Endothelial cell of umbilical vein (primary cell): ENCODE data around the gene ATP5PD. TPM values are rescaled to one million over a fixed set of nuclear protein-coding genes. Genes with fewer than 3 reads are reported as not detected.
"Not testable (repeated sequence)": the region's sequence is repeated elsewhere in the genome, so short reads cannot be mapped to it uniquely, and the experiment has no call there.

Source experiments
- BruUV-seq: library from RNA; stranded (reverse); fragments of 400-500 nt; replicated peaks from 2 replicates; lab custom pipeline; 2021; lab: Mats Ljungman, UMichigan
- CTCF ChIA-PET: fragments of 300-600, 350-600 bp; sonication (Branson Sonifier 250); formaldehyde crosslinking; loops from one replicate; lab custom pipeline; 2021; ENCODE audit warnings: antibody characterized with exemption, inconsistent platforms; lab: Charles Lee
- POLR2A ChIA-PET: fragments of 300-600, 350-600 bp; sonication (Branson Sonifier 250); formaldehyde crosslinking; loops from one replicate; lab custom pipeline; 2021; ENCODE audit warnings: antibody characterized with exemption, inconsistent platforms; lab: Charles Lee
- DNase-seq: peaks from one replicate; pipeline ENCODE4 v3.0.0-alpha.2; 2011; ENCODE audit warnings: low read depth, low spot score
- FAIRE-seq: peaks from 2 replicates; lab custom pipeline; 2011; peaks lifted over from hg19 to GRCh38; lab: Jason Lieb, UNC
- H2AFZ ChIP-seq: 2 replicates; pipeline ENCODE4 v1.6.0; 2012; ENCODE audit warnings: low read depth, low read length, control low read depth, inconsistent platforms
- H3K27ac ChIP-seq: 2 replicates; pipeline ENCODE4 v1.5.1; 2011; ENCODE audit warnings: low read depth, mild to moderate bottlenecking, control low read depth, low read length, moderate library complexity; ENCODE audit not compliant: insufficient read depth
- H3K27me3 ChIP-seq, 2 experiments: 2 replicates each; pipeline versions ENCODE4 v1.6.0 to v1.6.1; 2011; ENCODE audit warnings: low read length in 2 of 2, mixed read lengths in 1 of 2; ENCODE audit not compliant: control insufficient read depth in 2 of 2, insufficient read depth in 2 of 2
- H3K36me3 ChIP-seq, 2 experiments: 2 replicates in 1 of 2; 3 replicates in 1 of 2; pipeline ENCODE4 v1.5.1; 2011; ENCODE audit warnings: low read length in 2 of 2, mild to moderate bottlenecking in 1 of 2, moderate library complexity in 1 of 2; ENCODE audit not compliant: control insufficient read depth in 2 of 2, insufficient read depth in 2 of 2; ENCODE audit errors: extremely low read depth in 1 of 2
- H3K4me1 ChIP-seq: 3 replicates; pipeline ENCODE4 v1.5.1; 2011; ENCODE audit warnings: mild to moderate bottlenecking, low read length; ENCODE audit not compliant: control insufficient read depth, insufficient read depth; ENCODE audit errors: extremely low read depth
- H3K4me2 ChIP-seq: 2 replicates; pipeline ENCODE4 v1.6.1; 2011; ENCODE audit warnings: low read length, control low read depth, mixed read lengths; ENCODE audit not compliant: insufficient read depth
- H3K4me3 ChIP-seq, 3 experiments: fragments of 200-600 bp in 1 of 3; sonication (generic), shearing (Covaris generic) in 1 of 3; replicated peaks in 1 of 3; 2 replicates each; pipeline ENCODE4 v1.5.1; 2011 to 2016; ENCODE audit warnings: control low read depth in 3 of 3, low read length in 3 of 3, mild to moderate bottlenecking in 2 of 3, inconsistent platforms in 1 of 3, low read depth in 1 of 3, moderate library complexity in 1 of 3; ENCODE audit not compliant: insufficient read depth in 1 of 3
- H3K79me2 ChIP-seq: 2 replicates; pipeline ENCODE4 v1.6.0; 2012; ENCODE audit warnings: low read length, inconsistent platforms; ENCODE audit not compliant: control insufficient read depth, insufficient read depth
- H3K9ac ChIP-seq: replicated peaks from 2 replicates; pipeline ENCODE3; 2011; ENCODE audit warnings: low read length, control low read depth; ENCODE audit not compliant: insufficient read depth; ENCODE audit errors: extremely low read depth
- H3K9me1 ChIP-seq: replicated peaks from 3 replicates; pipeline ENCODE4 v1.6.0; 2011; ENCODE audit warnings: mild to moderate bottlenecking, low read length; ENCODE audit not compliant: control insufficient read depth, insufficient read depth; ENCODE audit errors: extremely low read depth
- H3K9me3 ChIP-seq: replicated peaks from 2 replicates; pipeline ENCODE4 v1.5.1; 2012; ENCODE audit warnings: low read length, inconsistent platforms; ENCODE audit not compliant: control insufficient read depth, insufficient read depth
- H4K20me1 ChIP-seq: replicated peaks from 2 replicates; pipeline ENCODE3; 2011; ENCODE audit warnings: mild to moderate bottlenecking, low read length; ENCODE audit not compliant: control insufficient read depth, insufficient read depth; ENCODE audit errors: extremely low read depth
- CTCF ChIP-seq, 2 donors: IDR thresholded peaks; 1 replicate in 1 of 2; 2 replicates in 1 of 2; pipeline ENCODE4 v1.5.1; 2011; ENCODE audit warnings: low read length in 2 of 2, mild to moderate bottlenecking in 2 of 2, moderate library complexity in 2 of 2, control low read depth in 1 of 2, inconsistent platforms in 1 of 2, low read depth in 1 of 2; ENCODE audit not compliant: insufficient read depth in 1 of 2; ENCODE audit errors: extremely low read depth in 1 of 2
- EZH2 ChIP-seq: IDR thresholded peaks from 2 replicates; pipeline ENCODE4 v1.6.1; 2012; ENCODE audit warnings: borderline replicate concordance, low read depth, mild to moderate bottlenecking, moderate library complexity, low read length, inconsistent platforms; ENCODE audit not compliant: severe bottlenecking
- FOS ChIP-seq: IDR thresholded peaks from 2 replicates; pipeline ENCODE4 v1.6.1; 2011; ENCODE audit warnings: mild to moderate bottlenecking, low read length, moderate library complexity, borderline replicate concordance; ENCODE audit not compliant: insufficient read depth
- GATA2 ChIP-seq: IDR thresholded peaks from 2 replicates; pipeline ENCODE4 v1.7.0; 2011; ENCODE audit warnings: low read depth, mild to moderate bottlenecking, moderate library complexity, mixed read lengths, low read length; ENCODE audit not compliant: insufficient read length, insufficient read depth
- JUN ChIP-seq: IDR thresholded peaks from 2 replicates; pipeline ENCODE4 v1.6.1; 2011; ENCODE audit warnings: borderline replicate concordance, low read depth; ENCODE audit not compliant: insufficient read length, insufficient read depth
- MYC ChIP-seq: IDR thresholded peaks from one replicate; pipeline ENCODE4 v1.6.1; 2011; ENCODE audit warnings: mild to moderate bottlenecking, low read depth, low read length
- dilution Hi-C: fragments of 300-500 bp; cut with MboI; formaldehyde crosslinking; loops from one replicate; pipeline ENCODE4 v1.15.0; 2019; ENCODE audit warnings: low sequenced_read_pairs; ENCODE audit not compliant: extremely low pct_ligation_motif_present
- intact Hi-C: fragments of 100-400 bp; cut with micrococcal nuclease; formaldehyde crosslinking; loops from one replicate; pipeline ENCODE4 v1.10.0; 2022
- polyA plus RNA-seq, 4 experiments: library from polyadenylated mRNA; depleted of rRNA in 3 of 4; stranded (reverse) in 3 of 4; unstranded in 1 of 4; fragments of >200 nt; gene quantifications; 2 replicates each; pipeline versions ENCODE4 v1.2.1 to v1.2.3, GENCODE V29; 2011 to 2012; ENCODE audit warnings: missing spikeins in 1 of 4
- total RNA-seq: library from RNA; stranded (reverse); gene quantifications from 2 replicates; pipeline ENCODE4 v1.2.3, GENCODE V29; 2021

The ATP5PD gene
- total and polyA plus RNA-seq, 2 donors (not counting 3 experiments of a cell fraction or from before 2014, with no cell fraction given), result 182 to 200 TPM

- Histone ChIP-seq H3K4me2 (peak overlapping the region; percentile 59), H3K27ac (no peak overlapping the region), H3K4me1 (peaks cover 13% of the 10 kb centered on the region), H3K36me3 (peaks cover 2 to 4% of the 10 kb centered on the region in 2 experiments), H3K9ac (peak overlapping the region; percentile 54), H3K4me3 (peak overlapping the region; percentile 35 to 93 (median 51)), H2AFZ (peak overlapping the region; percentile 4), H3K9me3 (no peaks in the 10 kb centered on the region), H3K27me3 (no peaks in the 10 kb centered on the region), H3K9me1 (no peaks in the 10 kb centered on the region), H4K20me1 (no peaks in the 10 kb centered on the region), H3K79me2 (peaks cover 8% of the 10 kb centered on the region)
- ChIA-PET CTCF (interaction anchor here (0.8 to 1.6 kb wide), 11 partner anchors 9 to 154 kb away, joined by 3 to 9 read pairs (median 4); no protein-coding TSS in a partner anchor), POLR2A (no interaction called here)
- intact Hi-C loops, result loop anchor here (1.0 to 10.0 kb wide), 5 partner anchors 60 to 467 kb away; partner anchors contain the start of genes ARMC7, CASKIN2, SUMO2 and TSEN54
- DNase-seq (peak; percentile 19), FAIRE-seq (peak; percentile 76)
- TF ChIP-seq JUN, result no peak
- no peak for TF ChIP-seq MYC
- TF ChIP-seq EZH2, result no peak
- TF ChIP-seq CTCF (IDR thresholded peaks at IDR 0.05; ENCODE audit: extremely low read depth in 1 of 2, insufficient read depth in 1 of 2, low read depth in 1 of 2, low read length in 2 of 2), result no peak
- TF ChIP-seq FOS, result no peak
- TF ChIP-seq GATA2, result no peak
- dilution Hi-C loops, result no loop called here
- BruUV-seq, result no TSS peak
These were observed 779 bp upstream of the ATP5PD start for GRCh38 chr17:75047398-75048098.

GRCh38 chr17:75045946-75046406 lies 793 bp downstream of the ATP5PD start:
- H3K27ac ChIP-seq, POLR2A ChIA-PET, H3K27me3 ChIP-seq, H3K9me1 ChIP-seq, H3K9me3 ChIP-seq, dilution Hi-C loops, H2AFZ ChIP-seq, DNase-seq, H3K36me3 ChIP-seq, H3K79me2 ChIP-seq, BruUV-seq, H4K20me1 ChIP-seq: not testable (repeated sequence)
- peak; percentile 57 for FAIRE-seq
- CTCF ChIA-PET, result interaction anchor here (0.6 to 1.5 kb wide), 3 partner anchors 14 to 124 kb away, joined by 3 to 9 read pairs (median 4); no protein-coding TSS in a partner anchor
- Histone ChIP-seq H3K4me2 (peak overlapping the region; percentile 4), H3K4me3 (peak overlapping the region; percentile 58 to 93 (median 67)), H3K4me1 (peaks cover 13% of the 10 kb centered on the region), H3K9ac (peak overlapping the region; percentile 65)
- intact Hi-C loops, result loop anchor here (1.0 to 10.0 kb wide), 5 partner anchors 11 to 469 kb away; partner anchors contain the start of genes ARMC7, CASKIN2, SLC16A5 and SUMO2
